Vagina (tissue), 2 donors: ENCODE measurements around the gene PRODH2.

Experiments used
- CTCF ChIP-seq, 3 experiments: fragments of 450-650 bp in 2 of 3; fragments of 200-600 bp in 1 of 3; sonication (generic) in 1 of 3; IDR thresholded peaks; one replicate each; pipeline ENCODE4 v1.5.1; 2017 to 2019; ENCODE audit warnings: antibody characterized with exemption in 3 of 3, mild to moderate bottlenecking in 2 of 3, moderate library complexity in 2 of 3
- POLR2A ChIP-seq, 2 donors: fragments of 450-650 bp; IDR thresholded peaks; one replicate each; pipeline ENCODE4 v1.6.1; 2017; ENCODE audit warnings: antibody characterized with exemption in 2 of 2, mild to moderate bottlenecking in 2 of 2, moderate library complexity in 2 of 2
- POLR2AphosphoS5 ChIP-seq, 2 donors: sonication (generic); formaldehyde crosslinking; IDR thresholded peaks; one replicate each; pipeline ENCODE4 v1.9.0; 2017; ENCODE audit warnings: antibody characterized with exemption in 2 of 2, mild to moderate bottlenecking in 2 of 2, low read depth in 1 of 2; ENCODE audit not compliant: insufficient read depth in 1 of 2

- no peak for TF ChIP-seq CTCF (IDR thresholded peaks at IDR 0.05)
- TF ChIP-seq POLR2AphosphoS5 (IDR thresholded peaks at IDR 0.05; ENCODE audit: insufficient read depth in 1 of 2, low read depth in 1 of 2): no peak
- no peak for TF ChIP-seq POLR2A (IDR thresholded peaks at IDR 0.05)
Measured at GRCh38 chr19:35828692-35829301, 16.2 kb upstream of the PRODH2 start.
